GM12878 (cell line): ENCODE measurements around the gene NAA10. TPM values are rescaled to one million over a fixed set of nuclear protein-coding genes. Genes with fewer than 3 reads are reported as not detected.

ENCODE experiments used
- ATAC-seq: fragments of 200-7000 bp; cut with Tn5 transposase; 3 replicates; pipeline ENCODE4 v1.9.1; 2020; ENCODE audit warnings: mild to moderate bottlenecking, moderate library complexity
- BruUV-seq: library from RNA; stranded (reverse); fragments of 400-500 nt; replicated peaks from 2 replicates; lab custom pipeline; 2021; lab: Mats Ljungman, UMichigan
- CTCF ChIA-PET: fragments of 300-600 bp; sonication (Branson Sonifier 250); formaldehyde crosslinking; extraction: SDS; loops from one replicate; lab custom pipeline; 2021; ENCODE audit warnings: inconsistent platforms; lab: Yijun Ruan, JAX
- POLR2A ChIA-PET: fragments of 350-600 bp; formaldehyde crosslinking; extraction: SDS; loops from one replicate; lab custom pipeline; 2021; ENCODE audit warnings: inconsistent platforms; lab: Charles Lee
- RAD21 ChIA-PET: fragments of 300-600 bp; sonication (Branson Sonifier 250); formaldehyde crosslinking; loops from one replicate; lab custom pipeline; 2023; ENCODE audit warnings: antibody characterized with exemption; ENCODE audit not compliant: unreplicated experiment; lab: Charles Lee
- SMC1A ChIA-PET: fragments of 300-600 bp; sonication (Branson Sonifier 250); formaldehyde crosslinking; loops from one replicate; lab custom pipeline; 2023; ENCODE audit not compliant: unreplicated experiment, uncharacterized antibody; lab: Charles Lee
- DNase-seq: peaks from one replicate; pipeline ENCODE4 v3.0.0-alpha.2; 2011; ENCODE audit warnings: low read depth, low spot score
- FAIRE-seq: peaks from 3 replicates; lab custom pipeline; 2011; peaks lifted over from hg19 to GRCh38; lab: Jason Lieb, UNC
- H2AFZ ChIP-seq: 2 replicates; pipeline ENCODE4 v1.6.0; 2011; ENCODE audit warnings: low read depth, low read length, control low read depth; ENCODE audit not compliant: control insufficient read depth
- H3K27ac ChIP-seq: 2 replicates; pipeline ENCODE4 v1.5.1; 2011; ENCODE audit warnings: control low read depth; ENCODE audit not compliant: control insufficient read depth, insufficient read depth
- H3K27me3 ChIP-seq, 2 experiments: replicated peaks in 1 of 2; 2 replicates each; pipeline versions ENCODE4 v1.6.0 to v1.6.1; 2011; ENCODE audit warnings: low read length in 1 of 2; ENCODE audit not compliant: control insufficient read depth in 2 of 2, insufficient read depth in 2 of 2
- H3K36me3 ChIP-seq, 2 experiments: 2 replicates each; pipeline ENCODE4 v1.5.1; 2011; ENCODE audit warnings: low read length in 1 of 2; ENCODE audit not compliant: control insufficient read depth in 2 of 2, insufficient read depth in 2 of 2
- H3K4me1 ChIP-seq: 2 replicates; pipeline ENCODE4 v1.6.1; 2011; ENCODE audit warnings: mild to moderate bottlenecking, low read length, moderate library complexity, mixed read lengths; ENCODE audit not compliant: control insufficient read depth, insufficient read depth
- H3K4me2 ChIP-seq: 2 replicates; pipeline ENCODE4 v1.6.0; 2011; ENCODE audit warnings: control low read depth; ENCODE audit not compliant: control insufficient read depth, insufficient read depth
- H3K4me3 ChIP-seq: fragments of 200-600 bp; sonication (generic); 2 replicates; pipeline ENCODE4 v1.5.1; 2016
- H3K79me2 ChIP-seq: 2 replicates; pipeline ENCODE4 v1.6.0; 2011; ENCODE audit warnings: low read length; ENCODE audit not compliant: control insufficient read depth, insufficient read depth
- H3K9ac ChIP-seq: 2 replicates; pipeline ENCODE4 v1.8.0; 2011; ENCODE audit warnings: low read length, control low read depth, mixed read lengths; ENCODE audit not compliant: control insufficient read depth, insufficient read depth
- H3K9me3 ChIP-seq: replicated peaks from 3 replicates; pipeline ENCODE4 v1.5.1; 2011; ENCODE audit warnings: mild to moderate bottlenecking, low read length; ENCODE audit not compliant: control insufficient read depth, insufficient read depth
- H4K20me1 ChIP-seq: 2 replicates; pipeline ENCODE4 v1.6.0; 2011; ENCODE audit not compliant: control insufficient read depth, insufficient read depth
- CBX5 ChIP-seq: sonication (generic); IDR thresholded peaks from 2 replicates; pipeline ENCODE4 v1.6.1; 2016; ENCODE audit warnings: low read depth, moderate library complexity, mild to moderate bottlenecking, inconsistent platforms
- ELK1 ChIP-seq: IDR thresholded peaks from 2 replicates; pipeline ENCODE4 v1.6.1; 2012; ENCODE audit warnings: low read depth, low read length, improper control_type of control experiment
- FOXK2 ChIP-seq: fragments of 450-650 bp; IDR thresholded peaks from 2 replicates; pipeline ENCODE4 v1.6.1; 2017; ENCODE audit warnings: mild to moderate bottlenecking, moderate library complexity
- FOXM1 ChIP-seq: IDR thresholded peaks from 2 replicates; pipeline ENCODE4 v1.6.1; 2012; ENCODE audit warnings: low read depth, mild to moderate bottlenecking, inconsistent platforms, low read length, moderate library complexity
- JUNB ChIP-seq: IDR thresholded peaks from 2 replicates; pipeline ENCODE4 v1.6.1; 2016; ENCODE audit warnings: antibody characterized with exemption, mild to moderate bottlenecking
- NFXL1 ChIP-seq: fragments of 450-650 bp; IDR thresholded peaks from 2 replicates; pipeline ENCODE4 v1.6.1; 2017; ENCODE audit warnings: antibody characterized with exemption, mild to moderate bottlenecking, borderline replicate concordance
- NFYA ChIP-seq: IDR thresholded peaks from 2 replicates; pipeline ENCODE4 v1.6.1; 2011; ENCODE audit warnings: low read depth, mild to moderate bottlenecking, low read length, improper control_type of control experiment, borderline replicate concordance
- RBBP5 ChIP-seq: fragments of 200-600 bp; sonication (generic); conservative IDR thresholded peaks from 2 replicates; pipeline ENCODE4 v1.6.1; 2016
- WGBS: methylation state at CpG from one replicate; pipeline ENCODE4 v1.1.6; 2016; ENCODE audit warnings: low lambda C conversion rate; ENCODE audit not compliant: insufficient replicate concordance, insufficient coverage; ENCODE audit errors: missing lambda C conversion rate; 5-methylcytosine and 5-hydroxymethylcytosine counted together
- in situ Hi-C: fragments of 300-500 bp; cut with MboI; formaldehyde crosslinking; loops from 9 replicates; pipeline ENCODE4 v1.14.3; 2018; ENCODE audit warnings: mixed read lengths
- intact Hi-C: fragments of 100-400 bp; cut with micrococcal nuclease; formaldehyde crosslinking; loops from one replicate; pipeline ENCODE4 v1.14.2; 2022; ENCODE audit not compliant: unreplicated experiment
- polyA plus RNA-seq, 11 experiments: library from polyadenylated mRNA; depleted of rRNA in 4 of 11; unstranded in 6 of 11; stranded (reverse) in 5 of 11; fragments of >200 nt; fragmentation: Nextera tagmentation in 4 of 11; fragmentation: Illumina TruSeq in 1 of 11; extraction: Ambion mirVana in 4 of 11; extraction: Trizol in 1 of 11; gene quantifications; 1 replicate in 1 of 11; 2 replicates in 10 of 11; pipeline versions ENCODE4 v1.2.1 to v1.2.3, GENCODE V29; 2011 to 2016; ENCODE audit warnings: inconsistent platforms in 2 of 11, missing spikeins in 2 of 11, low read depth in 1 of 11
- total RNA-seq, 4 experiments: library from RNA; depleted of rRNA in 3 of 4; stranded (reverse); fragments of >200 nt in 3 of 4; fragmentation: Illumina TruSeq in 1 of 4; extraction: Trizol in 1 of 4; gene quantifications; 2 replicates each; pipeline versions ENCODE4 v1.2.1 to v1.2.3, GENCODE V29; 2013 to 2021
- TF ChIP-seq, protein P1 (sequence below): fragments of 450-650 bp; IDR thresholded peaks from 2 replicates; pipeline ENCODE4 v1.6.1; 2017; ENCODE audit warnings: borderline replicate concordance
- TF ChIP-seq, protein P2 (sequence below): fragments of 450-650 bp; IDR thresholded peaks from 2 replicates; pipeline ENCODE4 v1.6.1; 2017; ENCODE audit warnings: mild to moderate bottlenecking, moderate library complexity

The NAA10 gene
- total and polyA plus RNA-seq, 10 of the 15 experiments (the other 5 are each of a cell fraction or from before 2014, with no cell fraction given), result 7.9 to 212 (median 98.9) TPM

GRCh38 chrX:153966283-153966688 is 31.4 kb upstream of the NAA10 start:
- H2AFZ ChIP-seq, result no peak overlapping the region
- peaks cover 69% of the 10 kb centered on the region for H3K79me2 ChIP-seq
- no peak overlapping the region; the same call in 1 of the 2 replicates for H3K27ac ChIP-seq
- RAD21 ChIA-PET, result interaction anchor here (0.8 to 6.4 kb wide), 8 partner anchors 19 to 127 kb away, joined by 3 to 48 read pairs (median 6); partner anchors contain the start of gene ARHGAP4
- WGBS, result 89% methylated on average over 15 of the region's 15 CpGs
- BruUV-seq, result no TSS peak
- no peaks in the 10 kb centered on the region for H3K27me3 ChIP-seq
- intact Hi-C loops (no loop called here), in situ Hi-C loops (loop anchor here (10.0 kb wide), 1 partner anchor 1011 kb away; no protein-coding TSS in a partner anchor)
- ATAC-seq (no peak), FAIRE-seq (no peak), DNase-seq (no peak)
- H3K4me3 ChIP-seq, result peak overlapping the region; percentile 44; the same call in 1 of the 2 replicates
- no peaks in the 10 kb centered on the region; the same call in 1 of the 2 replicates for H4K20me1 ChIP-seq
- no peak overlapping the region for H3K9ac ChIP-seq
- TF ChIP-seq NFXL1, result no peak
- no peak for TF ChIP-seq RBBP5
- no peak for TF ChIP-seq CBX5
- no peak for TF ChIP-seq FOXM1
- TF ChIP-seq, protein P1, sequence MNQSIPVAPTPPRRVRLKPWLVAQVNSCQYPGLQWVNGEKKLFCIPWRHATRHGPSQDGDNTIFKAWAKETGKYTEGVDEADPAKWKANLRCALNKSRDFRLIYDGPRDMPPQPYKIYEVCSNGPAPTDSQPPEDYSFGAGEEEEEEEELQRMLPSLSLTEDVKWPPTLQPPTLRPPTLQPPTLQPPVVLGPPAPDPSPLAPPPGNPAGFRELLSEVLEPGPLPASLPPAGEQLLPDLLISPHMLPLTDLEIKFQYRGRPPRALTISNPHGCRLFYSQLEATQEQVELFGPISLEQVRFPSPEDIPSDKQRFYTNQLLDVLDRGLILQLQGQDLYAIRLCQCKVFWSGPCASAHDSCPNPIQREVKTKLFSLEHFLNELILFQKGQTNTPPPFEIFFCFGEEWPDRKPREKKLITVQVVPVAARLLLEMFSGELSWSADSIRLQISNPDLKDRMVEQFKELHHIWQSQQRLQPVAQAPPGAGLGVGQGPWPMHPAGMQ, result no peak
- TF ChIP-seq FOXK2, result no peak
- TF ChIP-seq, protein P2, sequence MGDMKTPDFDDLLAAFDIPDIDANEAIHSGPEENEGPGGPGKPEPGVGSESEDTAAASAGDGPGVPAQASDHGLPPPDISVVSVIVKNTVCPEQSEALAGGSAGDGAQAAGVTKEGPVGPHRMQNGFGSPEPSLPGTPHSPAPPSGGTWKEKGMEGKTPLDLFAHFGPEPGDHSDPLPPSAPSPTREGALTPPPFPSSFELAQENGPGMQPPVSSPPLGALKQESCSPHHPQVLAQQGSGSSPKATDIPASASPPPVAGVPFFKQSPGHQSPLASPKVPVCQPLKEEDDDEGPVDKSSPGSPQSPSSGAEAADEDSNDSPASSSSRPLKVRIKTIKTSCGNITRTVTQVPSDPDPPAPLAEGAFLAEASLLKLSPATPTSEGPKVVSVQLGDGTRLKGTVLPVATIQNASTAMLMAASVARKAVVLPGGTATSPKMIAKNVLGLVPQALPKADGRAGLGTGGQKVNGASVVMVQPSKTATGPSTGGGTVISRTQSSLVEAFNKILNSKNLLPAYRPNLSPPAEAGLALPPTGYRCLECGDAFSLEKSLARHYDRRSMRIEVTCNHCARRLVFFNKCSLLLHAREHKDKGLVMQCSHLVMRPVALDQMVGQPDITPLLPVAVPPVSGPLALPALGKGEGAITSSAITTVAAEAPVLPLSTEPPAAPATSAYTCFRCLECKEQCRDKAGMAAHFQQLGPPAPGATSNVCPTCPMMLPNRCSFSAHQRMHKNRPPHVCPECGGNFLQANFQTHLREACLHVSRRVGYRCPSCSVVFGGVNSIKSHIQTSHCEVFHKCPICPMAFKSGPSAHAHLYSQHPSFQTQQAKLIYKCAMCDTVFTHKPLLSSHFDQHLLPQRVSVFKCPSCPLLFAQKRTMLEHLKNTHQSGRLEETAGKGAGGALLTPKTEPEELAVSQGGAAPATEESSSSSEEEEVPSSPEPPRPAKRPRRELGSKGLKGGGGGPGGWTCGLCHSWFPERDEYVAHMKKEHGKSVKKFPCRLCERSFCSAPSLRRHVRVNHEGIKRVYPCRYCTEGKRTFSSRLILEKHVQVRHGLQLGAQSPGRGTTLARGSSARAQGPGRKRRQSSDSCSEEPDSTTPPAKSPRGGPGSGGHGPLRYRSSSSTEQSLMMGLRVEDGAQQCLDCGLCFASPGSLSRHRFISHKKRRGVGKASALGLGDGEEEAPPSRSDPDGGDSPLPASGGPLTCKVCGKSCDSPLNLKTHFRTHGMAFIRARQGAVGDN, result no peak
- TF ChIP-seq NFYA, result no peak
- no peak for TF ChIP-seq JUNB
- TF ChIP-seq ELK1, result no peak
- H3K4me1 ChIP-seq, result peaks cover 9% of the 10 kb centered on the region
- CTCF ChIA-PET, result interaction anchor here (0.7 to 5.9 kb wide), 11 partner anchors 12 to 561 kb away, joined by 3 to 40 read pairs (median 4); no protein-coding TSS in a partner anchor
- POLR2A ChIA-PET, result interaction anchor here (0.9 to 7.9 kb wide), 5 partner anchors 15 to 70 kb away, joined by 3 to 68 read pairs (median 3); partner anchors contain the start of gene ARHGAP4
- H3K36me3 ChIP-seq, result peaks cover 12 to 24% of the 10 kb centered on the region in 2 experiments
- no peaks in the 10 kb centered on the region for H3K9me3 ChIP-seq
- H3K4me2 ChIP-seq, result peak overlapping the region; percentile 81
- SMC1A ChIA-PET, result interaction anchor here (0.8 to 4.7 kb wide), 2 partner anchors 19 to 41 kb away, joined by 3 to 21 read pairs; partner anchors contain the start of gene ARHGAP4
